GM12878 (cell line): Measurements from ENCODE around the gene MEGF6. TPM values are rescaled to one million over a fixed set of nuclear protein-coding genes. Genes with fewer than 3 reads are reported as not detected.

ENCODE experiments used
- ATAC-seq: fragments of 200-7000 bp; cut with Tn5 transposase; 3 replicates; pipeline ENCODE4 v1.9.1; 2020; ENCODE audit warnings: mild to moderate bottlenecking, moderate library complexity
- BruUV-seq: library from RNA; stranded (reverse); fragments of 400-500 nt; replicated peaks from 2 replicates; lab custom pipeline; 2021; lab: Mats Ljungman, UMichigan
- CTCF ChIA-PET: fragments of 300-600 bp; sonication (Branson Sonifier 250); formaldehyde crosslinking; extraction: SDS; loops from one replicate; lab custom pipeline; 2021; ENCODE audit warnings: inconsistent platforms; lab: Yijun Ruan, JAX
- POLR2A ChIA-PET: fragments of 350-600 bp; formaldehyde crosslinking; extraction: SDS; loops from one replicate; lab custom pipeline; 2021; ENCODE audit warnings: inconsistent platforms; lab: Charles Lee
- RAD21 ChIA-PET: fragments of 300-600 bp; sonication (Branson Sonifier 250); formaldehyde crosslinking; loops from one replicate; lab custom pipeline; 2023; ENCODE audit warnings: antibody characterized with exemption; ENCODE audit not compliant: unreplicated experiment; lab: Charles Lee
- SMC1A ChIA-PET: fragments of 300-600 bp; sonication (Branson Sonifier 250); formaldehyde crosslinking; loops from one replicate; lab custom pipeline; 2023; ENCODE audit not compliant: unreplicated experiment, uncharacterized antibody; lab: Charles Lee
- DNase-seq: peaks from one replicate; pipeline ENCODE4 v3.0.0-alpha.2; 2011; ENCODE audit warnings: low read depth, low spot score
- FAIRE-seq: peaks from 3 replicates; lab custom pipeline; 2011; peaks lifted over from hg19 to GRCh38; lab: Jason Lieb, UNC
- H2AFZ ChIP-seq: 2 replicates; pipeline ENCODE4 v1.6.0; 2011; ENCODE audit warnings: low read depth, low read length, control low read depth; ENCODE audit not compliant: control insufficient read depth
- H3K27ac ChIP-seq: 2 replicates; pipeline ENCODE4 v1.5.1; 2011; ENCODE audit warnings: control low read depth; ENCODE audit not compliant: control insufficient read depth, insufficient read depth
- H3K27me3 ChIP-seq, 2 experiments: replicated peaks in 1 of 2; 2 replicates each; pipeline versions ENCODE4 v1.6.0 to v1.6.1; 2011; ENCODE audit warnings: low read length in 1 of 2; ENCODE audit not compliant: control insufficient read depth in 2 of 2, insufficient read depth in 2 of 2
- H3K36me3 ChIP-seq, 2 experiments: 2 replicates each; pipeline ENCODE4 v1.5.1; 2011; ENCODE audit warnings: low read length in 1 of 2; ENCODE audit not compliant: control insufficient read depth in 2 of 2, insufficient read depth in 2 of 2
- H3K4me1 ChIP-seq: 2 replicates; pipeline ENCODE4 v1.6.1; 2011; ENCODE audit warnings: mild to moderate bottlenecking, low read length, moderate library complexity, mixed read lengths; ENCODE audit not compliant: control insufficient read depth, insufficient read depth
- H3K4me2 ChIP-seq: 2 replicates; pipeline ENCODE4 v1.6.0; 2011; ENCODE audit warnings: control low read depth; ENCODE audit not compliant: control insufficient read depth, insufficient read depth
- H3K4me3 ChIP-seq: fragments of 200-600 bp; sonication (generic); 2 replicates; pipeline ENCODE4 v1.5.1; 2016
- H3K79me2 ChIP-seq: 2 replicates; pipeline ENCODE4 v1.6.0; 2011; ENCODE audit warnings: low read length; ENCODE audit not compliant: control insufficient read depth, insufficient read depth
- H3K9ac ChIP-seq: 2 replicates; pipeline ENCODE4 v1.8.0; 2011; ENCODE audit warnings: low read length, control low read depth, mixed read lengths; ENCODE audit not compliant: control insufficient read depth, insufficient read depth
- H3K9me3 ChIP-seq: replicated peaks from 3 replicates; pipeline ENCODE4 v1.5.1; 2011; ENCODE audit warnings: mild to moderate bottlenecking, low read length; ENCODE audit not compliant: control insufficient read depth, insufficient read depth
- H4K20me1 ChIP-seq: 2 replicates; pipeline ENCODE4 v1.6.0; 2011; ENCODE audit not compliant: control insufficient read depth, insufficient read depth
- BACH1 ChIP-seq: fragments of 450-650 bp; IDR thresholded peaks from 2 replicates; pipeline ENCODE4 v1.6.1; 2017; ENCODE audit warnings: mild to moderate bottlenecking, borderline replicate concordance
- FOXM1 ChIP-seq: IDR thresholded peaks from 2 replicates; pipeline ENCODE4 v1.6.1; 2012; ENCODE audit warnings: low read depth, mild to moderate bottlenecking, inconsistent platforms, low read length, moderate library complexity
- MYB ChIP-seq: fragments of 150-350 bp; IDR thresholded peaks from 2 replicates; pipeline ENCODE4 v1.6.1; 2014; ENCODE audit warnings: mild to moderate bottlenecking, low read depth, low read length, borderline replicate concordance
- POLR2A ChIP-seq: IDR thresholded peaks from 2 replicates; pipeline ENCODE4 v1.6.1; 2011; ENCODE audit warnings: low read depth, mild to moderate bottlenecking, low read length
- POLR2AphosphoS5 ChIP-seq: IDR thresholded peaks from 2 replicates; pipeline ENCODE4 v1.6.1; 2011; ENCODE audit warnings: mild to moderate bottlenecking, low read length, inconsistent platforms
- SMAD5 ChIP-seq: IDR thresholded peaks from 2 replicates; pipeline ENCODE4 v1.6.1; 2016; ENCODE audit warnings: antibody characterized with exemption, low read depth
- SPI1 ChIP-seq: IDR thresholded peaks from 2 replicates; pipeline ENCODE4 v1.6.1; 2011; ENCODE audit warnings: low read depth, mild to moderate bottlenecking, low read length, moderate library complexity, borderline replicate concordance; ENCODE audit not compliant: insufficient read depth
- WRNIP1 ChIP-seq: IDR thresholded peaks from 2 replicates; pipeline ENCODE4 v1.6.1; 2011; ENCODE audit warnings: low read depth, low read length, improper control_type of control experiment, borderline replicate concordance
- WGBS: methylation state at CpG from one replicate; pipeline ENCODE4 v1.1.6; 2016; ENCODE audit warnings: low lambda C conversion rate; ENCODE audit not compliant: insufficient replicate concordance, insufficient coverage; ENCODE audit errors: missing lambda C conversion rate; 5-methylcytosine and 5-hydroxymethylcytosine counted together
- in situ Hi-C: fragments of 300-500 bp; cut with MboI; formaldehyde crosslinking; loops from 9 replicates; pipeline ENCODE4 v1.14.3; 2018; ENCODE audit warnings: mixed read lengths
- intact Hi-C: fragments of 100-400 bp; cut with micrococcal nuclease; formaldehyde crosslinking; loops from one replicate; pipeline ENCODE4 v1.14.2; 2022; ENCODE audit not compliant: unreplicated experiment
- polyA plus RNA-seq, 11 experiments: library from polyadenylated mRNA; depleted of rRNA in 4 of 11; unstranded in 6 of 11; stranded (reverse) in 5 of 11; fragments of >200 nt; fragmentation: Nextera tagmentation in 4 of 11; fragmentation: Illumina TruSeq in 1 of 11; extraction: Ambion mirVana in 4 of 11; extraction: Trizol in 1 of 11; gene quantifications; 1 replicate in 1 of 11; 2 replicates in 10 of 11; pipeline versions ENCODE4 v1.2.1 to v1.2.3, GENCODE V29; 2011 to 2016; ENCODE audit warnings: inconsistent platforms in 2 of 11, missing spikeins in 2 of 11, low read depth in 1 of 11
- total RNA-seq, 4 experiments: library from RNA; depleted of rRNA in 3 of 4; stranded (reverse); fragments of >200 nt in 3 of 4; fragmentation: Illumina TruSeq in 1 of 4; extraction: Trizol in 1 of 4; gene quantifications; 2 replicates each; pipeline versions ENCODE4 v1.2.1 to v1.2.3, GENCODE V29; 2013 to 2021
- TF ChIP-seq, protein P1 (sequence below): IDR thresholded peaks from 2 replicates; pipeline ENCODE4 v1.6.1; 2012; ENCODE audit warnings: mild to moderate bottlenecking, low read depth, low read length
- TF ChIP-seq, protein P2 (sequence below): IDR thresholded peaks from 2 replicates; pipeline ENCODE4 v1.6.1; 2012; ENCODE audit warnings: low read depth, low read length, improper control_type of control experiment
- TF ChIP-seq, protein P3 (sequence below): fragments of 450-650 bp; IDR thresholded peaks from 2 replicates; pipeline ENCODE4 v1.6.1; 2017; ENCODE audit warnings: antibody characterized with exemption, mild to moderate bottlenecking, moderate library complexity
- TF ChIP-seq, protein P4 (sequence below): fragments of 450-650 bp; IDR thresholded peaks from 2 replicates; pipeline ENCODE4 v1.6.1; 2016; ENCODE audit warnings: mild to moderate bottlenecking
- TF ChIP-seq, protein P5 (sequence below), 3 experiments: IDR thresholded peaks in 2 of 3; conservative IDR thresholded peaks in 1 of 3; 2 replicates each; pipeline ENCODE4 v1.5.1; 2011; ENCODE audit warnings: low read depth in 3 of 3, low read length in 3 of 3, mild to moderate bottlenecking in 3 of 3, control low read depth in 2 of 3, moderate library complexity in 2 of 3, inconsistent platforms in 1 of 3, mixed read lengths in 1 of 3; ENCODE audit not compliant: control insufficient read depth in 2 of 3, insufficient read depth in 1 of 3; ENCODE audit errors: extremely low read depth in 1 of 3

MEGF6 gene
- total and polyA plus RNA-seq, 10 of the 15 experiments (the other 5 are each of a cell fraction or from before 2014, with no cell fraction given), result 0.03 to 0.41 TPM; not detected in 8

DNA sequence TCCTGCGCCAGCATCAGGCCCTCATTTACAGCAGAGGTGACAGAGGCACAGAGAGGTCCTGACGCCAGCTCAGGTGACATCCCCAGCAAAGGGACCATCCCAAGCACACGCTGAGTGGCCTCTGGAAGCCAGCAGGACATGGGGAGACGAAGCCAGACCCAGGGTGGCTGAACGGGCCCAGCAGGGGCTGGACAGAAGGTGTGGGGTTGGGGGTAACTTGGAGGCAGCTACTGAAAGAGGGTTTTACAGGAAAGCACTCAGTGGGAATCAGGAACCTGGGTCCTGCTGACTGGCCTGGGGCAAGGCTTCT lies 158.5 kb downstream of the MEGF6 start:
- H2AFZ ChIP-seq, result no peak overlapping the region
- ChIA-PET POLR2A (no interaction called here), RAD21 (interaction anchor here (0.7 to 1.1 kb wide), 3 partner anchors 11 to 167 kb away, joined by 3 to 4 read pairs (median 4); no protein-coding TSS in a partner anchor), CTCF (interaction anchor here (0.6 to 2.5 kb wide), 12 partner anchors 9 to 375 kb away, joined by 3 to 23 read pairs (median 4); no protein-coding TSS in a partner anchor), SMC1A (interaction anchor here (1.4 kb wide), 1 partner anchor 33 kb away, joined by 7 read pairs; no protein-coding TSS in a partner anchor)
- H3K27me3 ChIP-seq, result no peaks in the 10 kb centered on the region
- H3K4me3 ChIP-seq, result no peak overlapping the region
- intact Hi-C loops (loop anchor here (1.0 kb wide), 2 partner anchors 31 to 166 kb away; no protein-coding TSS in a partner anchor), in situ Hi-C loops (loop anchor here (5.0 kb wide), 1 partner anchor 164 kb away; no protein-coding TSS in a partner anchor)
- no peaks in the 10 kb centered on the region for H4K20me1 ChIP-seq
- no peak overlapping the region for H3K4me2 ChIP-seq
- WGBS, result 25% methylated on average over 5 of the region's 5 CpGs
- FAIRE-seq, result no peak
- no TSS peak for BruUV-seq
- no peaks in the 10 kb centered on the region for H3K4me1 ChIP-seq
- no peaks in the 10 kb centered on the region for H3K79me2 ChIP-seq
- no peak for DNase-seq
- no peak overlapping the region for H3K27ac ChIP-seq
- ATAC-seq, result no peak
- no peak overlapping the region for H3K9ac ChIP-seq
- no peaks in the 10 kb centered on the region for H3K36me3 ChIP-seq
- H3K9me3 ChIP-seq, result no peaks in the 10 kb centered on the region
- TF ChIP-seq, protein P1, sequence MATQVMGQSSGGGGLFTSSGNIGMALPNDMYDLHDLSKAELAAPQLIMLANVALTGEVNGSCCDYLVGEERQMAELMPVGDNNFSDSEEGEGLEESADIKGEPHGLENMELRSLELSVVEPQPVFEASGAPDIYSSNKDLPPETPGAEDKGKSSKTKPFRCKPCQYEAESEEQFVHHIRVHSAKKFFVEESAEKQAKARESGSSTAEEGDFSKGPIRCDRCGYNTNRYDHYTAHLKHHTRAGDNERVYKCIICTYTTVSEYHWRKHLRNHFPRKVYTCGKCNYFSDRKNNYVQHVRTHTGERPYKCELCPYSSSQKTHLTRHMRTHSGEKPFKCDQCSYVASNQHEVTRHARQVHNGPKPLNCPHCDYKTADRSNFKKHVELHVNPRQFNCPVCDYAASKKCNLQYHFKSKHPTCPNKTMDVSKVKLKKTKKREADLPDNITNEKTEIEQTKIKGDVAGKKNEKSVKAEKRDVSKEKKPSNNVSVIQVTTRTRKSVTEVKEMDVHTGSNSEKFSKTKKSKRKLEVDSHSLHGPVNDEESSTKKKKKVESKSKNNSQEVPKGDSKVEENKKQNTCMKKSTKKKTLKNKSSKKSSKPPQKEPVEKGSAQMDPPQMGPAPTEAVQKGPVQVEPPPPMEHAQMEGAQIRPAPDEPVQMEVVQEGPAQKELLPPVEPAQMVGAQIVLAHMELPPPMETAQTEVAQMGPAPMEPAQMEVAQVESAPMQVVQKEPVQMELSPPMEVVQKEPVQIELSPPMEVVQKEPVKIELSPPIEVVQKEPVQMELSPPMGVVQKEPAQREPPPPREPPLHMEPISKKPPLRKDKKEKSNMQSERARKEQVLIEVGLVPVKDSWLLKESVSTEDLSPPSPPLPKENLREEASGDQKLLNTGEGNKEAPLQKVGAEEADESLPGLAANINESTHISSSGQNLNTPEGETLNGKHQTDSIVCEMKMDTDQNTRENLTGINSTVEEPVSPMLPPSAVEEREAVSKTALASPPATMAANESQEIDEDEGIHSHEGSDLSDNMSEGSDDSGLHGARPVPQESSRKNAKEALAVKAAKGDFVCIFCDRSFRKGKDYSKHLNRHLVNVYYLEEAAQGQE, result no peak
- TF ChIP-seq, protein P2, sequence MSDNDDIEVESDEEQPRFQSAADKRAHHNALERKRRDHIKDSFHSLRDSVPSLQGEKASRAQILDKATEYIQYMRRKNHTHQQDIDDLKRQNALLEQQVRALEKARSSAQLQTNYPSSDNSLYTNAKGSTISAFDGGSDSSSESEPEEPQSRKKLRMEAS, result no peak
- TF ChIP-seq, protein P3, sequence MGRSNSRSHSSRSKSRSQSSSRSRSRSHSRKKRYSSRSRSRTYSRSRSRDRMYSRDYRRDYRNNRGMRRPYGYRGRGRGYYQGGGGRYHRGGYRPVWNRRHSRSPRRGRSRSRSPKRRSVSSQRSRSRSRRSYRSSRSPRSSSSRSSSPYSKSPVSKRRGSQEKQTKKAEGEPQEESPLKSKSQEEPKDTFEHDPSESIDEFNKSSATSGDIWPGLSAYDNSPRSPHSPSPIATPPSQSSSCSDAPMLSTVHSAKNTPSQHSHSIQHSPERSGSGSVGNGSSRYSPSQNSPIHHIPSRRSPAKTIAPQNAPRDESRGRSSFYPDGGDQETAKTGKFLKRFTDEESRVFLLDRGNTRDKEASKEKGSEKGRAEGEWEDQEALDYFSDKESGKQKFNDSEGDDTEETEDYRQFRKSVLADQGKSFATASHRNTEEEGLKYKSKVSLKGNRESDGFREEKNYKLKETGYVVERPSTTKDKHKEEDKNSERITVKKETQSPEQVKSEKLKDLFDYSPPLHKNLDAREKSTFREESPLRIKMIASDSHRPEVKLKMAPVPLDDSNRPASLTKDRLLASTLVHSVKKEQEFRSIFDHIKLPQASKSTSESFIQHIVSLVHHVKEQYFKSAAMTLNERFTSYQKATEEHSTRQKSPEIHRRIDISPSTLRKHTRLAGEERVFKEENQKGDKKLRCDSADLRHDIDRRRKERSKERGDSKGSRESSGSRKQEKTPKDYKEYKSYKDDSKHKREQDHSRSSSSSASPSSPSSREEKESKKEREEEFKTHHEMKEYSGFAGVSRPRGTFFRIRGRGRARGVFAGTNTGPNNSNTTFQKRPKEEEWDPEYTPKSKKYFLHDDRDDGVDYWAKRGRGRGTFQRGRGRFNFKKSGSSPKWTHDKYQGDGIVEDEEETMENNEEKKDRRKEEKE, result no peak
- TF ChIP-seq MYB (no peak), FOXM1 (no peak), POLR2A (no peak), SPI1 (no peak), POLR2AphosphoS5 (no peak), BACH1 (no peak), SMAD5 (no peak), WRNIP1 (no peak)
- TF ChIP-seq, protein P4, sequence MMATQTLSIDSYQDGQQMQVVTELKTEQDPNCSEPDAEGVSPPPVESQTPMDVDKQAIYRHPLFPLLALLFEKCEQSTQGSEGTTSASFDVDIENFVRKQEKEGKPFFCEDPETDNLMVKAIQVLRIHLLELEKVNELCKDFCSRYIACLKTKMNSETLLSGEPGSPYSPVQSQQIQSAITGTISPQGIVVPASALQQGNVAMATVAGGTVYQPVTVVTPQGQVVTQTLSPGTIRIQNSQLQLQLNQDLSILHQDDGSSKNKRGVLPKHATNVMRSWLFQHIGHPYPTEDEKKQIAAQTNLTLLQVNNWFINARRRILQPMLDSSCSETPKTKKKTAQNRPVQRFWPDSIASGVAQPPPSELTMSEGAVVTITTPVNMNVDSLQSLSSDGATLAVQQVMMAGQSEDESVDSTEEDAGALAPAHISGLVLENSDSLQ, result no peak
- TF ChIP-seq, protein P5, sequence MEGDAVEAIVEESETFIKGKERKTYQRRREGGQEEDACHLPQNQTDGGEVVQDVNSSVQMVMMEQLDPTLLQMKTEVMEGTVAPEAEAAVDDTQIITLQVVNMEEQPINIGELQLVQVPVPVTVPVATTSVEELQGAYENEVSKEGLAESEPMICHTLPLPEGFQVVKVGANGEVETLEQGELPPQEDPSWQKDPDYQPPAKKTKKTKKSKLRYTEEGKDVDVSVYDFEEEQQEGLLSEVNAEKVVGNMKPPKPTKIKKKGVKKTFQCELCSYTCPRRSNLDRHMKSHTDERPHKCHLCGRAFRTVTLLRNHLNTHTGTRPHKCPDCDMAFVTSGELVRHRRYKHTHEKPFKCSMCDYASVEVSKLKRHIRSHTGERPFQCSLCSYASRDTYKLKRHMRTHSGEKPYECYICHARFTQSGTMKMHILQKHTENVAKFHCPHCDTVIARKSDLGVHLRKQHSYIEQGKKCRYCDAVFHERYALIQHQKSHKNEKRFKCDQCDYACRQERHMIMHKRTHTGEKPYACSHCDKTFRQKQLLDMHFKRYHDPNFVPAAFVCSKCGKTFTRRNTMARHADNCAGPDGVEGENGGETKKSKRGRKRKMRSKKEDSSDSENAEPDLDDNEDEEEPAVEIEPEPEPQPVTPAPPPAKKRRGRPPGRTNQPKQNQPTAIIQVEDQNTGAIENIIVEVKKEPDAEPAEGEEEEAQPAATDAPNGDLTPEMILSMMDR (IDR thresholded peaks at IDR 0.05 in 2 of 3, conservative IDR thresholded peaks at IDR 0.05 in 1 of 3; ENCODE audit: control insufficient read depth in 2 of 3, extremely low read depth in 1 of 3, insufficient read depth in 1 of 3, low read depth in 3 of 3, low read length in 3 of 3), result no peak
